AG04449 (cell line): ENCODE measurements around the gene CPAMD8.

Source experiments
- CTCF ChIA-PET: fragments of 350-600 bp; formaldehyde crosslinking; extraction: SDS; loops from one replicate; lab custom pipeline; 2021; ENCODE audit warnings: antibody characterized with exemption; lab: Yijun Ruan, JAX
- POLR2A ChIA-PET: fragments of 400-600, 350-600 bp; formaldehyde crosslinking; extraction: SDS; loops from one replicate; lab custom pipeline; 2020; ENCODE audit warnings: antibody characterized with exemption, inconsistent platforms; lab: Yijun Ruan, JAX
- DNase-seq: peaks from one replicate; pipeline ENCODE4 v3.0.0-alpha.2; 2010; ENCODE audit warnings: low read depth, low spot score
- H3K4me3 ChIP-seq: 2 replicates; pipeline ENCODE4 v1.5.1; 2011; ENCODE audit warnings: low read depth, mild to moderate bottlenecking, control low read depth, low read length
- TF ChIP-seq, protein P1 (sequence below): IDR thresholded peaks from one replicate; pipeline ENCODE4 v1.5.1; 2011; ENCODE audit warnings: mild to moderate bottlenecking, moderate library complexity, low read length, control low read depth, inconsistent platforms; ENCODE audit not compliant: insufficient read depth; ENCODE audit errors: missing control alignments

Gene CPAMD8

DNA sequence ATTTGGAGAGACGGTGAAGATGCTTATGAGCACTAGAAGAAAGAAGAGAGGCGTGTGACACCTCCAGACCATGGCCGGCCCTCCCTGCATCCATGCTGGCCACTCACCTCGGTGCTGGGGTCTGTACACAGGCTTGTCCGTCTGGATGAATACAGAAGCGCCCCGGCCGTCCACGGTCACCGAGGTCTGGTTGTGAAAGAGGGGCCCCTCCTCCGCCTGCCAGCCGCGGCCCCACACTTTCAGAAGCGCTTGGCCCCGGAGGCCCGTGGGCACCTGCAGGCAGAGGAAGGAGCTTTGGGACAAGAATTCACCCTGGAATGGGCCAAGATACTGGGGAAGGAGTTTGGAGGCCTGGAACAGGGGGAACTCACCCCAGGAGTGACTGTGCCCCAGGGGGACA is 15.1 kb downstream of the CPAMD8 start:
- CTCF ChIA-PET, result interaction anchor here (1.1 kb wide), 1 partner anchor 41 kb away, joined by 3 read pairs; no protein-coding TSS in a partner anchor
- TF ChIP-seq, protein P1, sequence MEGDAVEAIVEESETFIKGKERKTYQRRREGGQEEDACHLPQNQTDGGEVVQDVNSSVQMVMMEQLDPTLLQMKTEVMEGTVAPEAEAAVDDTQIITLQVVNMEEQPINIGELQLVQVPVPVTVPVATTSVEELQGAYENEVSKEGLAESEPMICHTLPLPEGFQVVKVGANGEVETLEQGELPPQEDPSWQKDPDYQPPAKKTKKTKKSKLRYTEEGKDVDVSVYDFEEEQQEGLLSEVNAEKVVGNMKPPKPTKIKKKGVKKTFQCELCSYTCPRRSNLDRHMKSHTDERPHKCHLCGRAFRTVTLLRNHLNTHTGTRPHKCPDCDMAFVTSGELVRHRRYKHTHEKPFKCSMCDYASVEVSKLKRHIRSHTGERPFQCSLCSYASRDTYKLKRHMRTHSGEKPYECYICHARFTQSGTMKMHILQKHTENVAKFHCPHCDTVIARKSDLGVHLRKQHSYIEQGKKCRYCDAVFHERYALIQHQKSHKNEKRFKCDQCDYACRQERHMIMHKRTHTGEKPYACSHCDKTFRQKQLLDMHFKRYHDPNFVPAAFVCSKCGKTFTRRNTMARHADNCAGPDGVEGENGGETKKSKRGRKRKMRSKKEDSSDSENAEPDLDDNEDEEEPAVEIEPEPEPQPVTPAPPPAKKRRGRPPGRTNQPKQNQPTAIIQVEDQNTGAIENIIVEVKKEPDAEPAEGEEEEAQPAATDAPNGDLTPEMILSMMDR, result no peak
- DNase-seq, result no peak
- H3K4me3 ChIP-seq, result no peak overlapping the region
- POLR2A ChIA-PET, result no interaction called here

DNA sequence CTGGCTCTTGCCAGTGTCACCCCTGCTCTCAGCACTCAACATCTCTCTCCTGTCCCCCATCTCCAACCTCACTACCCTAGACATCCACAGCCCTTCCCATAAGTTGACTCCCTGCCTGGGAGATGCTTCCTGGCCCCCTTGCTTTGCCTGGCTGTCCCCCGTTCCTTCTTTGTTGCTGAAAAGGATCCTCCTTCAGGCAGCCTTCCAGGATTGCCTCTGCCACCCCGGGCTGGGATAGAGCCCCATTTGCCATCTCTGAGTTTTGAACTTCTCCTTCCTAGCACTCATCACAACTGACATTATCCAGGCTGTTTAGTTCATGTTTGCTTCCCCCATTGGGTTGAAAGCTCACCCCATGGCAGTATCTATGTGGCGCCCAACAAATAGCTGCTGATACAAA is 20.0 kb downstream of the CPAMD8 start:
- no peak overlapping the region for H3K4me3 ChIP-seq
- DNase-seq, result no peak
- CTCF ChIA-PET, result no interaction called here
- TF ChIP-seq, protein P1, result no peak
- POLR2A ChIA-PET, result no interaction called here

DNA sequence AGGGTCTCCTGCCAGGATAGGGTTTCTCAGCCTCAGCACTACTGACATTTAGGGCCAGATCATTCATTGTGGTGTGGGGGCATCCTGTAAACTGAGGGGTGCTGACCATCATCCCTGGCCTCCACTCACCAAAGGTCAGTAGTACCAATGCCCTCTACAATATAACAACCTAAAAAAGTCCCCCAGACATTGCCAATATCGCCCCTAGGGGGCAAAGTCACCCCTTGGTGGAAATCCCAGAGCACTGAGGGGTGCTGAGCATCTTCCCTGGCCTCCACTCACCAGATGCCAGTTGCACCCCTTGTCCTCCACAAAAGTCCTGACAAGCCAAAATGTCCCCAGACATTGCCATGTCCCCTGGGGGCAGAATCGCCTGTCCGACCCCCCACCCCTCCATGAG is 21.6 kb downstream of the CPAMD8 start:
- no peak for DNase-seq
- ChIA-PET POLR2A (no interaction called here), CTCF (no interaction called here)
- H3K4me3 ChIP-seq, result no peak overlapping the region
- TF ChIP-seq, protein P1, result no peak

DNA sequence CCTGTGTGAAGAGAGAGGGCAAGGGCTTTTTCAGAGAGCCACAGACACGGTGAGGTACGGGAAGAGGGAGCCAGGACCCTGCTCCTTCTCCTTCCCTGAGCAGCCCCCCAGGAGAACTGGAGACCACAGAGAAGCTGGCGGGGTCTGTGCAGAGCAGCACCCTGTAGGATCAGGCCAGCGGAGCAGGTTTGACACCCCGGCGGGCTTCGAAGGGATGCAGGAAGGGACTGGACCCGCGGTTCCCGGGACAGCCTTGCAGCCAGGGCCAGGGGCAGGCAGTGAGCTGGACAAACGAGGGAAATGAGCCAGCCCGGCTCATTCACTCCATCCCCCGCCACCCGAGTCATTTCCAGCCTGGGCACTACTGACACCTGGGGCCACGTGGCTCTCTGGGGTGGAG is 22.2 kb downstream of the CPAMD8 start:
- TF ChIP-seq, protein P1, result no peak
- POLR2A ChIA-PET, result no interaction called here
- H3K4me3 ChIP-seq, result no peak overlapping the region
- CTCF ChIA-PET, result no interaction called here
- no peak for DNase-seq

DNA sequence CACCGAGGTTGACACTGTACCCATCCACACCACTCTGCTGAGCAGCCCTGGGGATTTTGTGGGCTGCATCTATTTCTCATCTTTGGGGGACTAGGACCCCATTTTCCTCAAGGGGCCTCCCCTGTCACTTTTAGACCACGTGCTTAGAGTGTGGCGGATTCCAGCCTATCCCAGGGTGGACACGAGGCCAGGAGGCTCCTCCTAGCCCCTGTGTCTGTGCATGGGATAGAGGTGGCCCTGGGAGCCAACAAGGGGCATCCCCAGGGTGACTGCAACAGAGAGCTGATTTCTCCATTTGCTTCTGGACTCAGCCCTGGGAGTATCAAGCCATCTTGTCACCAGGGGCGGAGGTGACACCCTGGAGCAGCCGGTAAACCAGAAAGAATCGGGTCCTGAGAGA is 24.2 kb downstream of the CPAMD8 start:
- POLR2A ChIA-PET, result no interaction called here
- no peak for DNase-seq
- TF ChIP-seq, protein P1, result no peak
- no peak overlapping the region for H3K4me3 ChIP-seq
- CTCF ChIA-PET, result no interaction called here

DNA sequence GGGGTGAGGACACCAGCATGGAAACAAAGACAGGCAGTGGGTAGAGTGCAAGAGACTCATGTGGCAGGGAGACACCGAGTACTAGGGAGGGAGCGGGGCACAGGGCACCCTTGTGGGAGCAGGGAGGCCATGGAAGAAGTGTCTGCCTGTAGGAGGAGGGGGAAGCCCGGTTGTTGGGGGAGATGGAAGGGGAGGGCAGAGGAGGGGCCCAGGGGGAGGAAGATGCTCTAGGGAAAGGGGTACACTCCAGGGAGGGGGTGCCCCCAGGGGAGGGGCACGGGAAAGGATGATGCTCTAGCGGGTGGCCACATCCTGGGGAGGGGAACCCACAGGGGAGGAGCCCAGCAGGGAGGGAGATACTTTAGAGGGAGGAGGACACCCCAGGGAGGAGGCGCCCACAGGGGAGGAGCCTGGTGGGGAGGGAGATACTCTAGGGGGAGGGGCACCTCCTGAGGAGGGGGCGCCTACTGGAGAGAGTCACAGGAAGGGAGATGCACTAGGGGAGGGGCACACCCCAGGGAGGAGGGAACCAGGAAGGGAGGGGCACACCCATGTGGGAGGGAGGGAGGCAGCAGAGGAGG is 24.9 kb downstream of the CPAMD8 start:
- no peak for DNase-seq
- POLR2A ChIA-PET, result no interaction called here
- CTCF ChIA-PET, result no interaction called here
- no peak overlapping the region for H3K4me3 ChIP-seq
- TF ChIP-seq, protein P1, result no peak
